Measurements from ENCODE around the gene DHX58. TPM values are rescaled to one million over a fixed set of nuclear protein-coding genes. Genes with fewer than 3 reads are reported as not detected.
A peak's percentile ranks its signal among the peaks of the same experiment; 100 is the strongest.

The DHX58 gene
- total RNA-seq, 1 donor from 2014 or later: 40.4 TPM

DNA sequence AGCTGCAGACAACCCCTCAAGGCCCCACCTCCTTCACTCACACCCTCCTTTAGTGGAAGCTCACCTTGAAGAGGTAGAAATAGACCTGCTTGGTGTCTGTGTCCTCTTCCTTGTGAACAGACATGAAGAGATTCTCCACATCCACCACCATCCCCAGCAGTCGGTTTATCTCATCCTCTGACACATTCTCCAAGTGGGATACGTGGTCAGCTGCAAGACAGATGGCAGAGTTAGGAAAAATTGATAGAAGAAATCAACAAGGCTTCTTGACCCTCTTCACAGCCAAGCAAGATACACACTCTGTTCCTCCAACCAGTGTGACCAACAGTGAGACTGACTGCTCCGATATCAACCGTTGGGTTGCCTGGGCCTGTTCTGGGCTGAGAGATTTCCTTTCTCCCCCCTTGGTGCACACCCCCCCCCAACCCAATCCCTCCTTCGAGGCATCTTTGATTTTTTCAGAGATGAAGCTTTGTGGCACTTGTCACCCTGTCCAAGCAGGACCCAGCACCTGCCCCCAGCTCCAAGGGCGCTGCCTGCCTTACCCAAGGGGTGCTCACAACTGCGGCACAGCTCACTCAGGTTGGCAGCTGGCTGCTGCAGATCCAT, 7.8 kb upstream of the DHX58 start:
- H3K36me3 ChIP-seq: peaks cover 41% of the 10 kb centered on the region
- H3K27me3 ChIP-seq (ENCODE audit: low read depth): no peaks in the 10 kb centered on the region
- no peak for TF ChIP-seq CTCF (IDR thresholded peaks at IDR 0.05)
- DNase-seq: no peak
- peaks cover 32% of the 10 kb centered on the region for H3K4me1 ChIP-seq
- intact Hi-C loops (cut with DNase I): no loop called here
- peak overlapping the region; percentile 86 for H3K4me3 ChIP-seq
- peak overlapping the region; percentile 65 for H3K27ac ChIP-seq
- no peaks in the 10 kb centered on the region for H3K9me3 ChIP-seq
- no peak for ATAC-seq

DNA sequence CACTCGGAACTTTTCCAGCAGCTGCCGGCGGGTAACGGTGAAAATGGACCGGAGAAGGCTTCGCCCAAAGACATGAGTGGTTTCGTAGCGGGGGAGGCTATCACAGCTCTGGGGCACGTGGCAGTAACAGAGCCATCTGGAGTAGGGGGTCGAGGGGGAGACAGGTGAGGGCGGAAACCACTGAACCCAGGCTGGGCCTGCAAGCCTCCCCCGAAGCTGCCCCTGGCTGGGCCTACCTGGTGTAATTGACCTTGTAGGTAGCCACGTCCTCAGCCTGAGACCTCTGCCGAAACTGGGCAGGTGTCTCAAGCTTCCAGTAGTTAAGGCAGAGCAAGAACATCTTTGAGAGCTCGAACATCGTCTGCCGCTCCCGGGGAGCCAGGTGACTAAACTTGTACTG, 6.8 kb upstream of the DHX58 start:
- no peak for TF ChIP-seq CTCF (IDR thresholded peaks at IDR 0.05)
- H3K4me1 ChIP-seq: peaks cover 32% of the 10 kb centered on the region
- intact Hi-C loops (cut with DNase I): loop anchor here (10.0 kb wide), 1 partner anchor 154 kb away; the partner anchor contains the start of gene CNP
- H3K4me3 ChIP-seq: no peak overlapping the region
- no peaks in the 10 kb centered on the region for H3K9me3 ChIP-seq
- no peak for ATAC-seq
- H3K27ac ChIP-seq: no peak overlapping the region
- H3K36me3 ChIP-seq: peaks cover 31% of the 10 kb centered on the region
- no peak for DNase-seq
- no peaks in the 10 kb centered on the region for H3K27me3 ChIP-seq (ENCODE audit: low read depth)

GRCh38 chr17:42118545-42118944, 6.0 kb upstream of the DHX58 start:
- H3K4me3 ChIP-seq: no peak overlapping the region
- no peaks in the 10 kb centered on the region for H3K9me3 ChIP-seq
- H3K27me3 ChIP-seq (ENCODE audit: low read depth): no peaks in the 10 kb centered on the region
- TF ChIP-seq CTCF (IDR thresholded peaks at IDR 0.05): peak; percentile 46
- H3K27ac ChIP-seq: no peak overlapping the region
- DNase-seq: no peak
- ATAC-seq: no peak
- intact Hi-C loops (cut with DNase I): loop anchor here (10.0 kb wide), 1 partner anchor 154 kb away; the partner anchor contains the start of gene CNP
- peaks cover 30% of the 10 kb centered on the region for H3K36me3 ChIP-seq
- peaks cover 33% of the 10 kb centered on the region for H3K4me1 ChIP-seq

GRCh38 chr17:42118126-42118510, 5.6 kb upstream of the DHX58 start:
- Histone ChIP-seq H3K36me3 (peaks cover 34% of the 10 kb centered on the region), H3K4me1 (peaks cover 37% of the 10 kb centered on the region), H3K27ac (no peak overlapping the region), H3K27me3 (ENCODE audit: low read depth) (no peaks in the 10 kb centered on the region), H3K9me3 (no peaks in the 10 kb centered on the region), H3K4me3 (no peak overlapping the region)
- DNase-seq (no peak), ATAC-seq (no peak)
- no peak for TF ChIP-seq CTCF (IDR thresholded peaks at IDR 0.05)
- intact Hi-C loops (cut with DNase I): loop anchor here (10.0 kb wide), 1 partner anchor 153 kb away; the partner anchor contains the start of gene CNP

DNA sequence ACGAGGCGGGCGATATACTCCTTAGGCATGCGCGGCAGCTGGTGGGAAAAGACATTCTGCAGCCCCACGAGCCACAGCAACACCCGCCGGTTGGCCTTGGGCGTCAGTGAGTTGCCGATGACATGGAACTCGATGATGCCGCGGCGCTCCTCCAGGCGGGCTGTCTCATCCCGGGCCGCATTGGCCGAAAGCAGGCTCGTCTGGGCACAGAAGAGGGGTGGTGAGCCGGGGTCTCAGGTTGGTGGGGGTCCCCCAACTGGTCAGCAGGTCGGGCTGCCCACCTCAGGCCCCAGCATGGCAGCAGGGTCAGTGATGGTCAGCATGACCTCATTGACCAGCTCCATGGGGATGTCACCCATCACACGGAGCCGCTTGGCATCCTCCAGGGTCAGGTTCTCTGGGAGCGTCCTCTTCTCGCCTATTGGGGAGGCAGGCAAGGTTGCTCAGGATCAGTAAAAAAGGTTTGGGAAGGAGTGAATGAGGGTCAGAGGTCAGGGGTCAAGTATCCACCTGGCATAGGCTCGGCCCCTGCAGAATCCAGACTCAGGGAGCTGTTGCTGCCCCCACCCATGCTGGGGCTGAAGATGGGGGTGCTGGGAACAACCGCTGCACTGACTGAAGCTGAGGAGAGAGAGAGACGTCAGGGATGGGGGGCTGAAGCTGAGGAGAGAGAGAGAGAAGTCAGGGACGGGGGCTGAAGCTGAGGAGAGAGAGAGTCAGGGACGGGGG, 5.0 kb upstream of the DHX58 start:
- H3K27ac ChIP-seq: no peak overlapping the region
- no peak for ATAC-seq
- intact Hi-C loops (cut with DNase I): loop anchor here (10.0 kb wide), 1 partner anchor 153 kb away; the partner anchor contains the start of gene CNP
- H3K4me1 ChIP-seq: peaks cover 42% of the 10 kb centered on the region
- no peak overlapping the region for H3K4me3 ChIP-seq
- no peaks in the 10 kb centered on the region for H3K27me3 ChIP-seq (ENCODE audit: low read depth)
- no peak for TF ChIP-seq CTCF (IDR thresholded peaks at IDR 0.05)
- H3K9me3 ChIP-seq: no peaks in the 10 kb centered on the region
- DNase-seq: no peak
- H3K36me3 ChIP-seq: peaks cover 34% of the 10 kb centered on the region

Data from lower lobe of right lung (tissue), 2 donors.